Midbrain (tissue), 1 donor: ENCODE measurements around the gene ABHD11.
A peak's percentile ranks its signal among the peaks of the same experiment; 100 is the strongest.
"Not testable (repeated sequence)": the region's sequence is repeated elsewhere in the genome, so short reads cannot be mapped to it uniquely, and the experiment has no call there.

Source experiments
- DNase-seq: peaks from one replicate; lab custom pipeline; 2025; lab: John Stamatoyannopoulos, UW

Gene ABHD11

DNA sequence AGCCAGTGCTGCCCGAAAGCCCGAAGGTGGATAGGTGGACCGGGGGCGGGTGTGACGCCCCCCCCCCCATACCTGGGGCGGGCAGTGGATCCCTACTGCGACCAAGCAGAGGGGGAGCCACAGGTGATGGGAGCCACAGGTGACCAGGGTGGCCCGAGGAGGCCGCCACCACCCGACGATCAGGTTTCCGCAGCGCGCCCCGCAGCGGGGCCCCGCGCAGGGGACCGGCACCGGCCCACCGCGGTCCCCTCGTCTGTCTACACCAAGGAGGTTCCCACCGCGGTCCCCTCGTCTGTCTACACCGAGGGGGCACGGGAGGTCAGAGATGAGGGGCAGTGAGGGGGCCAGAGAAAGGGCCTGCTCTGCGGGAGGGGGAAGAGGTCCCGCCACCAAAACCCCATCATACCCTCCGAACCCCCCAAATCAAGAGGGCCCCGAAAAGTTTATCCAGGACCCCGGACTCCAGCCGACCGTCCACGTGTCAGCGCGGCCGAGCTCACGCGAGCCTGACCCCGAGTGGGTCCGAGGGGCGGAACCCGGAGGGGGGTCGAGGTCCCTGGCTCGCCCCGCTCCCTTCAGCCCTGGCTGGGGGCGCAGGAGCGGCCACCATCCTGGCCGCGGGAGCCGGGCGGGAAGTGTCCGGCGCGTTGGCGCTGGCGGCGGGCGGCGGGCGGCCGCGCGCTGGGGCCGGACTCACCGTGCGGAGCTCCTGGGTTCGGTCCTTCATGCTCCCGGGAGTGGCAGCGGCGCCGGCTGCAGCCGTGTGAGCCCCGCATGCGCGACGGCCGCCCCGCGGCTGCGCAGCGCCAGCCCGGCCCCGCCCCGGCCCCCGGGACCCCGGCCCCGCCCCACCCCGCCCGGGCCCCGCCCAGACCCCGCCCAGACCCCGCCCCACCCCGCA is 19.4 kb downstream of the ABHD11 start, which contains the start of gene STX1A:
Gene STX1A (minus strand): TSS at position 765 of the 901 bp plus-strand sequence. CDS start 38 bp downstream, at position 727.
- DNase-seq: peak; percentile 46

DNA sequence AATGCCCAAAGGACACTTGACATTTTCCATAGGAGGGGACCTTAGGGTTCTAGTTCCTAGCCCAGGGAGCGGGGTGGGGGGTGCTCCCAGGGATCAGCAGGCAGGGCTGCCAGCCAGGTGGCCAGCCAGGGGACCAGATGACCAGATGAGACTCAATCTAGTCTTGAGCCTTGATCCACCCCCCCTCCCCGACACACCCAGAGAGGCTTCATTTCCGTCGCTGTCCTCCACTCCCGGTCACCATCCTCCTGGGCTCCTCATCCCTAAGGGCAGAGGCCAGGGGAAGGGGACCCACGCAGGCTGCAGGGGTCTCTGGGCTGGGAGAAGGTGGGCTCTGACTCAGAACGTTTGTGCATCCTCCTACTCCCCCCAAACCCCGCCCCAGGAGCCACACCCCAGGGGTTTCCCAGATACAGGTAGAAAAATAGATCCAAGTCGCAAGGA is 20.1 kb downstream of the ABHD11 start:
- no peak for DNase-seq

DNA sequence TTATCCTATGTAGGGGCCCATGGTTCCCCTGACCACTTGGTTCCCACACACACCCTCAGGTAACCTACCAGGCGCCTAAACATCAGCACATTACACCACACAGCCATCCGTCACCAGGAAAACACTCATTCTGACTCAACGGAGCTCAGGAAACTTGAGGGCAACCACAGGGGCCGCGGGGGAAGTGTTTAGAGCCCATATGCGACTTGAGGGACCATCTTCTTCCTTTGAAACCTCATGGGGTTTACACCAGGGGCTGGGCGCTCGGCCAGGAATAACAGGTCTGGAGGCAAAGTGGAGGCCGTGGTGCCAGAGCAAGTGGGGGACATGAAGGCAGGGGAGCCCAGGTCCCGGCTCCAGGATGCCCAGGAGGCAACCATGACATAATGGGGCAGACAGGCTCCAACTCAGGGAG is 20.6 kb downstream of the ABHD11 start:
- DNase-seq: no peak

DNA sequence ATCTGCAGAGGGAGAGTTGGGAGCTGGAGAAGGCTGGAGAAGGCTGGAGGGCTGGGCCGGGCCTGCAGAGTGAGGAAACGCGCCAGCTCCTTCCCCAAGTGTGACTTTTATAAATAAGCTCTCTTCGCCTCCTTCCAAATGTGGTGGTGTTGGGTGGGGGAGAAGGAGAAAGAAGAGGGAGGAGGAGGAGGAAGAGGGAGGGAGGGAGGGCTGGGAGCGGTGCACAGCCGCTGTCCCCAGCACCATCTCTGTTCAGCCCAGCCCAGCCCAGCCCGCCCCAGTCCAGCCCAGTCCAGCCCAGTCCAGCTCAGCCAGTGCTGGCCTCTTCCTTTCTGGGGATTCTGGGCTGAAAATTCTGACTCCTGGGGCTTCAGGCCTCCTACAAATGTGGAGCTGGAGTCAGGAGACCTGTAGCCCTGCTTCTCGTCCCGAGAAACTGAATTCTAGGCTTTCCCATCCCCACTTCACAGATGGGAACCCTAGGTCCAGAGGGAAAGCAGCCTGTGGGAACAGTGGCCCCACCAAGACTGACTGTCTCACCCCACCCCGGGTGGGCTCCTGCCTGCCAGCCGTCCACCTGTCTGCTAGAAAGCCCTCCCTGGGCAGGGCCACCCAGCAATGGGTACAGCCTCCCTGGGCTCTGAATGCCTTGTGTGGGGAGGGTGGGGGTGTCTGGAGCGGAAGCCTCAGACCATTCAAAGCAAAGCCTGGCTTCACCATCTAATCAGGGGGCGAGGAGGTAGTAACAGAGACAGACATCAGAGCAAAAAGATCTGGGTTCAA is 21.4 kb downstream of the ABHD11 start:
- DNase-seq: no peak

DNA sequence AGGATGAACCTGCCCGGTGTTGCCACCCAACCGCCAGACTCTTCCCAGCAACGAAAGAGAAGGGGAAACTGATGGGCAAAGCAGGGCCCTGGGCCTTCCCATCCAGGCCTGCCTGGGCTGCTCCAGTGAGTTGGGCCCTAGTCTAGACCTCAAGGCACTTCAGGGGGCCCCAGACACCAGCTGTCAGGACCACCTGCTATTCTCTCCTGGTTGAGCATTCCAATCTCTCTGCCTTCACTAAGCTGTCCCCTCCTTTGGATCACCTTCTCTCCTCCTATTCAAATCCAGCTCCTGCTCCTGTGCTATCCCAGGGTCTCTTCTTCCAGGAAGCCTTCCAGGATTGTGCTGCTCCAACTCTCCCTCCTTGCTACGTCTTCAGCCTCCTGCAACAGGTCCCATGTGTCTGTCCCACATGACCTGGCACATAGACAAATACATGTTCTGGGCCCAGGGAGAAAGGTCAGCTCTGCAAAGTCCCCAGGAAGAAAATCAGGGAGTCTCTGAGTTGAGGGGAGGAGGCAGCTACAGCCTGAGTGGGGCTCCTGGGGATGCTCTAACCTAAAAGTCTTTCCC is 22.2 kb downstream of the ABHD11 start:
- DNase-seq: no peak

DNA sequence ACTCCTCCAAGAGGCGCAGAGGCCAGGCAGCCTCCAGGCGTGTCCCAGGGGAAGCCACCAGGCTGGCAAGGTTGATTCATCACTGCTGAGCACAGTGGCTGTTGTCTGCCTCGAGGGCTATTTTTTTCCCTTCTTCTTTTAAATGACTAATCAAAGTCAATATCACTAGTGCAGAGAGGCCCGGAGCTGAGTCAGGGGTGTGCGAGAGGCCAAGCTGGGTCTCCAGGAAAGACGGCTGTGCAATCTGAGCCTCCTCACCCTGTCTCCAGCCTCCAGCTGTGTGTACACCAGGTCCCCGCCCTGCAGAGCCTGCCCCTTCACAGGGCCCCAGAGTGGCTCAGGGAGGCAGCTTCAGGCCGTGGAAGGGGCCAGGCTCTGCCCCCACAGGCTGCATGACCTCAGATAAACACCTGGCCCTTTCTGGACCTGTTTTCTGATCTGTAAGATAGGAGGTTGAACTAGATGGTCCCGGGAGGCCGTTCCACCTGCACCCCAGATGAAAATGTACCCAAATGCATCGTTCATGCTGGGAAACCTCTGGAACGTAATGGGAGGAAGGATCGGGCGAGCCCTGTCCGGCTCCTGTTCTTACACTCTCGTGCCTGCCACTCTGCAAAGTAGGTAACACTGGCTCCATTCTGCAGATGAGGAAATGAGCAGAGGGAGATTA is 22.8 kb downstream of the ABHD11 start:
- DNase-seq: no peak

DNA sequence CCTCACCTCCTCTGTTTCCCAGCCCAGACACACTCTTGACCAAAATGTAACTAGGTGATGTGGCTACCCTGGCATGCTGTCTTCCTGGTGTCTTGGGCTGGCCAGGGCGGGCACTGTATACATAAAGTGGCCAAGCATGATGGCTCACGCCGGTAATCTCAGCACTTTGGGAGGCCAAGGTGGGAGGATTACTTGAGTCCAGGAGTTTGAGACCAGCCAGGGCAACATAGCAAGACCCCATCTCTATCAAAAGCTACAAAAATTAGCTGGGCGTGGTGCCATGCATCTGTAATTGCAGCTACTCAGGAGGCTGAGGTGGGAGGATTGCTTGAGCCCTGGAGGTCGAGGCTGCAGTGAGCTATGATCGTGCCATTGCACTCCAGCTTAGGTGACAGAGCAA is 25.3 kb downstream of the ABHD11 start:
- not testable (repeated sequence) for DNase-seq

DNA sequence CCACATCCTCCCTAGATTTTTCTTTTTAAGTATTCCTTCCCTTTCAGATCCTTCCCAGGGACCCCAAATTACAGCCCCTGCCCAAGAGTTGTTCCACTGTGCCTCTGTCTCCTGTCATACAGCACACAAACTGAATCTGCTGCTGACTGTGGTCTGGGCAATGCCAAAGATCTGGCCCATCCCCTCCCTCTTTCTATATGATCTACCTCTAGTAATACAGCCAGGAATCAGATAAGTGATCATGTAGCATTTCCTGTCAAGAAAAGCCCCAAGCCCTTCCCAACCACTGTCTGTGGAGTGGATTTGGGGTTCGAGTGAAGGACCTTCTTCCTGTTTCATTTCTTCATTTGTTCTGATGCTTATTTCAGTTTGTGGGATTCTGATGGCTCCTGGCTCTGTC is 25.8 kb downstream of the ABHD11 start:
- no peak for DNase-seq

DNA sequence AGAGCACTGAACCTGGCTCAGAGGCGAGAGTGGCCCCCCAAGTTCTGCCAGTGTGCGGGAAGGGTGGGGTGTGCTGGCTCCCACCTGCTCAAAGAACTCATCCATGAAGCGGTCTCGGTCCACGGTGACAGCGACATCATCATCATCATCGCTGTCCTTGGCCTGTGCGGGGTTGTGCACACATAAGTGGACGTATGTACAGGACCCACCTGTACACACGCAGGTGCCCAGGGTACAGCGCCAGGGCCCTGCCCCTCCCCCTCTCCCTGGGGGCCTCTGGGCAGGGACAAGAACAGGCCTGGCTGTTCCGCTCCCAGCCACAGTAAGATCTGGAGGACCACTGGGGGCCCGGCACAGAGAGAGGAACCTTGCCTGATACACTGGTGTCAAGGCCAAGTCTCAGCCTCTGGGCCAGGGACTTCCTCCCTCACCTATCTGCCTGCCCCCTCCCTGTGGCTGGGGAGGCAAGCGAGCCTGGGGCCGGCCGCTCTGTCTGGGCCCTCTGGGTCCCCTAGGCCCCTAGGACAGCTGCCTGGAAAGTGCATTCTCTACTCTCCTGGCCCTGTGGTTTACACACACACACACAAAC is 29.5 kb downstream of the ABHD11 start:
- no peak for DNase-seq

DNA sequence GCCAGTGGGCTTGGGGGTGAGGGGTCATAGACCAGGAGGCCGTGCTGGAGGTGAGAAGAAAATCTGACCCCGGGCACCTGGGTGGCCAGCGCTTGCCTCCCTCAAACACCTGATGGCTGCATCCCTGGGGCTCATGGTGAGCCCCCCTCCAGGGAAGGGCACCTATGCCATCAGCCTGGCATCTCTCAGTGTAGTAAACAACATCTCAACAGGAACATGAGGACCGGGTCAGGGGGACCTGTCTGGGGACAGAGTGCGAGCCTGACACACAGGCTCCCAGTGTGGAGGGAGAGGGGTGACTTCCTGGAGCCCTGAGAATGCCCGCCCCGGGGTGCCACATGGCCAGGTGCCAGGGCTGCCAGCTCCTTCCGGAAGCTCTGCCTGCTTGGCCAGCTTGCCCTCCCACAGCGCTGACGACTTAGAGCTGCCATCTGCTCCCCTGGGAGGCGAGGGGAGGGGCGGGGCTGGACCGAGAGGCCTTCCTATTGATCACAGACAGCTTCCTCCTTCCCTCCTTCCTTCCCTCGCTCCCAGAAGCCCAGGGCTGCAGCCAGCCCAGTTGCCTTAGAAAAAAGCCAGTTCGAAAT is 31.5 kb downstream of the ABHD11 start:
- DNase-seq: no peak

DNA sequence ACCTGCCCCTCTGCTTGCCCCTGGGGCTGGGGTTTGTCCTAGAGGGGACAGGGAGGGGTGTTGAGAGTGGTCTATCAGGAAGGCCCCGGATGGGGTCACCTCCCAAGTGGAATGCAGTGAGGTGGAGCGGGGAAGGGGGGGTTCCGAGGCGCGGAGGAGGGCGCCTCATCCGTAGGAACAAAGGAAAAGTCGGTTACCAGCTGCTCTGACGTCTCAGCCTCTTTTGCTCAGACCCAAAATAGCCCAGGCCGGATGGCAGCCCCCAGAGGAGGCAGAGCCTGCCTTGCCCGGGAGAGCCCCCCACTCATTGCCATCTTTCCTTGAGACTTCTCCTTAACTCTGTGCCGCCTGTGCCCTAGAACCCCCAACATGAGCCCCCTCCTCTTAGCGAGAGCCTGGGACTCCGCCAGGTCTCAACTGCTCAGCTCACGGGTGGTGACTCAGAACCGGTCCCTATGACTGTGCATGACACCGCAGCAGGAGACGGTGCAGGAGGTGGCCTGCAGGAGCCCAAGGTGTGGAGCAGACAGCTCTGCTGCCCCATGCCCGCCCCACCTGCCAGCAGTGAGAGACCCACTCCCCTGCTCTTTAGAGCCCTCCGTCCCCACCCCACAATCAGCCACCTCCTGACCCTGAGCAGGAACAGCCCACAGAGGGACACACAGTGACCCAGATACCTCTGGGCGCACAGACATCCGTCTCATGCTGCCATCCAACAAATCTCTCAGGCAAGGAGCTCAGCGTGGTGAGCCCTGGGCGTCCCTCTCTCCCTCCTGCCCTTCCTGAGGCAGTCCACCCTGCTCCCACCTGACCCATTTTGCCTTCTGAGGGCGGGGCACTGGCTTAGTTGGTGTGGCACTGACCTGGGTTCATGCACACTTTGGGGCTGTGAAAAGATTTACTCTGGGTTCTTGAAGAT is 32.2 kb downstream of the ABHD11 start:
- DNase-seq: no peak

DNA sequence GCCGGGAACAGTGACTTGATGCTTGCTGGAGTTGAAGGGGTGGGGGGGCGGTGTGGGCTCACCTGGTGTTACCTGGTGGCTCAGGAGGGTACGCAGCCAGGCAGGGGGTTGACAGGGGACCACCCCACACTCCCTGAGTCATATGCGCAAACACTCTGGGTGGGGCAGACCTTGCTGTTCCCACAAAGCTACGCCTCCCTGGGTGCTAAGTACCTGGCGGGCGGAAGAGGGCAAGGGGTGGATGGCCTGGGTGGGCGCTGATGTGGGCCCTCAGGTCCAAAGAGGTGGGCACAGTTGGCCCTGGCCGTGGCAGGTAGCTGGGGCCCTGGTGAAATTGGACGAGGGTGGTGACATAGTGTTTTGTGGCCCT is 33.1 kb downstream of the ABHD11 start:
- DNase-seq: no peak

DNA sequence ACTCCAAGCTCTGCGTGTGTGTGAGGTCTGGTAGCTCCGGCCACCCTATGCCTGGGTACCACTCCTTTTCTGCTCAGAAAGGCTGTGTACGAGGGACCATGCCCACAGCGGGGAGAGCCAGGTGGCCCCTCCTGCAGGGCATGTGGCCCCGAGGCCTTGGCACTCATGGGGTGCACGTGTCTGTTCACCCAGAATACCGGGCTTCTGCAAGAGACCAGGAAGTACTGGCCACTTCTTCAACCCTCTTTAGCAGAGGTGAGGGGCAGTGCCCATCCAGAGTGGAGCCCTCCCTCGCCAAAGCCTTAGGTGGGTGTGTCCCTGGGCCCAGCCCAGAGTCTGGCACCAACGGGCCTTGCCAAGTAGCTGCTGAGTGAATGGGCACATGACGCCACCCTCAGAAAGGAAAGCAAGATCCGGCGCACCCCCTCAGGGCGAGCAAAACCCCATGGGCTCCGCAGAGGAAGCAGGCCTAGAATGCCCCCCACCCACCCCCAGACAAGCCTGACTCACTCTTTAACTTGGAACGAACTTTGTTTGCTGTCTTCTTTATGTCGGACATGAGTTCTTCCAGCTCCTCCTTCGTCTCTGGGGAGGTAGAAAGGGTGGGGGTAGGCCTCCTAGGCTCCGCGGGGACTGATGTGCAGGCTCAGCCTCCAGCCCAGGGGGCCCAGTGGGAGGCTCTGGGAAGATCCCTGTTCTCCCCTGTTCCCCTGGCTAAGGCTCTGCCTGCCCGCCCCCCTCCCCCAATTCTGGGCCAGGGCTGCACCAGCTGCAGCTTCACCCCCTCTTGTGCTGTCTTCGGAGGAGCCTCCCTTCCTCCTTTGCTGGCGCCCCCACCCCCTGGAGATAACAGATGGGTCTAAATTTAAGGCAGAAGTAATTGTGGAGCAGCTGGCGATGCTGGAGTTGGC is 33.7 kb downstream of the ABHD11 start:
- DNase-seq: no peak

DNA sequence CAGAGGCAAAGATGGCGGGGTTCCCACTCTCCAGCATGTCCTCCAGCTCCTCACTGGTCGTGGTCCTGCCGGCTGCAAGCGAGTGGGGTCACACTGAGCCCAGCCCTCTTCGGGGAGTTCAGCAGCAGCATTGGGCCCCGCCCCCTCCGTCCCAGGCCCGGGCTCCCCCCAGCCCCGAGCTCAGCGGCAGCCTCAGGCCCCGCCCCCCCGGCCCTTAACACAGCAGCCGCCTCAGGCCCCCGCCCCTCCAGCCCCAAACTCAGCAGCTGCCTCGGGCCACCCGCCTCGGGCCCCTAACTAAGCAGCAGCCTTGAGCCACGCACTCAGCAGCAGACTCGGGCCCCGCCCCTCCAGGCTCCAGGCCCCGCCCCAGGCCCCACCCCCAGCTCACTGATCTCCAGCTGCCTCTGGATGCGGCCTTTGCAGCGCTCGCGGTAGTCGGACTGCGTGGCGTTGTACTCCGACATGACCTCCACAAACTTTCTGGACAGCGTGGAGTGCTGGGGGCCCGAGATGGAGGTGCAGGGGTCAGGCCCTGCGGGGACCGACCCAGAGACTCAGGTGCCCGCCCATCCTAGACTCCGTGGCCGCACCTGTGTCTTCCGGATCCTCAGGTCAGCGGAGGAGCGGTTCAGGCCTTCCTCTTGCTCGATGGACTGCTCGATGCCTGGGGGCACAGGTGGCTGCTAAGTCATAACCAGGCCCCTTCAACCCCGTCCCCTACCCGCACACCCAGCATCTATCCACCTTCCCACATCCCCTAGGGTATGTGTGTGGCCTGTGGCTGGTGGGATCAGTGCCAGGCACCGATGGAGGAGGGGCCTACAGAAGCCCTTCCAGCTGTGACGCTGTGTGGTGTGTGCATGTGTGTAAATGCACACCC is 34.6 kb downstream of the ABHD11 start:
- DNase-seq: peak; percentile 15

DNA sequence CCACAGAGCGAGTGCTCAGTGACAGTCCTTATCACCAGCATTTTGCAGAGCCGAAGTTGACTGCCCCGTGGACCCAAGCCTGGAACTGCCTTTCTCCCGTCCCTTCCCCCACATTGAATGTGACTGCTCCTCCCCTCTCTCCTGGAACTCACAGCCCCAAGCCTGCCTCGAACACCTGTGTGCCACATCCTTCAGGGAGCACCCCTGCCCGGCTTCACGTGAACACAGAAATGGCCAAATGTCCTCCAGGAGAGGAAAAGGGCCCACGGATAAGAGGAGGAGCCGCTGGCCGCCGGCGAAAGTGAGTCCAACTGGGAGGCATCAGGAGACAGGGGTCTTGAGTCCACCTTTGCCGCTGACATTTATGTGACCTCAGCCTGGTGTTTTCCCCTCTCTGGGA is 35.4 kb downstream of the ABHD11 start:
- DNase-seq: no peak

DNA sequence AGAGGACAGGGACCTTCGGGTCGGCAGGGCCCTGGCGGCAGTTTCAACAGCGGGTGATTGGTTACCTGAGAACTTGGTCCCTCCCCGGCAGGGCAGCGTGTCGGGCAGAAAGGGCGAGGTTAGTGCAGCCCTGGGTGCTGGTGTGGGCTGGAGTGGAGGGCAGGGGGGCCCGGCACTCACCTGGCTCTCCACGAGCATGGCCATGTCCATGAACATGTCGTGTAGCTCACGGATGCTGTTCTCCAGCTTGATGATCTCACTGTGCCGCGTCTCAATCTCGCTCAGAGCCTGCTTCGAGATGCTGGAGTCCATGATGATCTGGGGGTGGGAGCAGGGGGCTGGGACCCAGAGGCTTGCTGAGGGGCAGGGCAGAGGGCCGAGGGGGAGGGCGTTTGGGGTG is 35.9 kb downstream of the ABHD11 start:
- no peak for DNase-seq

DNA sequence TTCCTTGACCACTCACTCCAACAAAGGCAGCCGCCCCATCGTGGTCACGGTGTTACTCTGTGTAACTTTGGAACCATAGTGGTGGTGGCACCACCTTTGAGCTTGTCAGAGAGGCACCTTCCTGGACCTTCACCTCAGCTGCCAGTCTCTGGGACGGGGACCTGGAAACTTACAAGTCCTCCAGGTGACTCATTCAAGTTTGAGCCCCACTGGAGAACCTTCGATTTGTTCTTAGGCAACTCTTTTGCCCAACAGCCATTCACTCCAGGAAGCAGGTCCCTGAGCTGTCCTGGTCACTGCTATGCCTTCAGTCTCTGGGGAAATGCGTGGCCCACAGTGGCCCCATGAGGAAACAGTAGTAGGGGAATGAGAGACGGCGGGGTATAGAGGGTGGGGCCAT is 36.4 kb downstream of the ABHD11 start:
- DNase-seq: no peak

DNA sequence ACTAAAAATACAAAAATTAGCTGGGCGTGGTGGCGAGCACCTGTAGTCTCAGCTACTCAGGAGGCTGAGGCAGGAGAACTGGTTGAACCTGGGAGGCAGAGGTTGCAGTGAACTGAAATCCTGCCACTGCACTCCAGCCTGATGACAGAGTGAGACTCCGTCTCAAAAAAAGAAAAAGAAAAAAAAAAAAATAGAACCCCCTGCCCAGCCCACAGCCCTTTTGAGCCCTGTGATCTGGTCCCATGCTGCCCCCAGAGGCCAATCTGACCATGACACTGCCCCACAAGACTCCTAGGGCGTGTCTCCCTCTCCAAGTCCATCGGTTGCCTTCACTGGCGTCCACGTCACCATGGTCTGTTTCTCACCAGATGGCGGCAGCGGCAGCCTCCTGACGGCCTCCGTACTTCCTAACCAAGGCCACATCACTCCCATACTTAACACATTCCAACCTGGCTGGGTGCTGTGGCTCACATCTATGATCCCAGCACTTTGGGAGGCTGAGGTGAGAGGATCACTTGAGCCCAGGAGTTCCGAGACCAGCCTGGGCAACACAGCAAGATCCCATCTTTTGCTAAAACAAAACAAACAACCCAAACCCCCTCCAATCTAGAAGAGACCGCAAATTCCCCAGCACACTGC is 37.1 kb downstream of the ABHD11 start:
- DNase-seq: no peak
